ENCODE data around the gene NDC1.
"Not testable (repeated sequence)": the region's sequence is repeated elsewhere in the genome, so short reads cannot be mapped to it uniquely, and the experiment has no call there.

The NDC1 gene

DNA sequence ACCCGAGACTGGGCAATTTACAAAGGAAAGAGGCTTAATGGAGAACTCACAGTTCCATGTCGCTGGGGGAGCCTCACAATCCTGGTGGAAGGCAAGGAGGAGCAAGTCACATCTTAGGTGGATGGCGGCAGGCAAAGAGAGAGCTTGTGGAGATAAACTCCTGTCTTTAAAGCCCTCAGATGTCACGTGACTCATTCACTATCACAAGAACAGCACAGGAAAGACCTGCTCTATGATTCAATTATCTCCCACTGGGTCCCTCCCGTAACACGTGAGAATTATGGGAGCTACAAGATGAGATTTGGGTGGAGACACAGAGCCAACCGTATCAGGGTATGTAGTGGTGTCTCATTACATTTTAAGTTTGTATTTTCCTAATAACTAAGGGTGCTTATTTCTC lies 77.6 kb downstream of the NDC1 start:
- not testable (repeated sequence) for DNase-seq

DNA sequence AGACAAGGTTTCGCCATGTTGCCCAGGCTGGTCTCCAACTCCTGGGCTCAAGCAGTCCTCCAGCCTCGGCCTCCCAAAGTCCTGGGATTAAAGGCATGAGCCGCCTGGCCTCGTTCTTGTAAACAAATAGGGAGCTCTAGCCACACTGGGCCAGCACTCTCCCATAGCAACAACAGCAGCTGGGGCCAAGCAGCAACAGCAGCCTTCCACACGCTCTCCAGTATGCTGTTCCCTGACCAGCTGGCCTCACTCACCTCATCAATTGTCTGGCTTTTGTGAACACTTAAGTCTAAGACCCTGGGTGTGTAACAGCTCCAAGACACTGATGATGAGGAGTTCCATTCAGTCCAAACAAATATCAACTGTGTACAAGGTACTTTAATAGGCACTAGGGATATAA lies 82.2 kb downstream of the NDC1 start:
- no peak for DNase-seq

DNA sequence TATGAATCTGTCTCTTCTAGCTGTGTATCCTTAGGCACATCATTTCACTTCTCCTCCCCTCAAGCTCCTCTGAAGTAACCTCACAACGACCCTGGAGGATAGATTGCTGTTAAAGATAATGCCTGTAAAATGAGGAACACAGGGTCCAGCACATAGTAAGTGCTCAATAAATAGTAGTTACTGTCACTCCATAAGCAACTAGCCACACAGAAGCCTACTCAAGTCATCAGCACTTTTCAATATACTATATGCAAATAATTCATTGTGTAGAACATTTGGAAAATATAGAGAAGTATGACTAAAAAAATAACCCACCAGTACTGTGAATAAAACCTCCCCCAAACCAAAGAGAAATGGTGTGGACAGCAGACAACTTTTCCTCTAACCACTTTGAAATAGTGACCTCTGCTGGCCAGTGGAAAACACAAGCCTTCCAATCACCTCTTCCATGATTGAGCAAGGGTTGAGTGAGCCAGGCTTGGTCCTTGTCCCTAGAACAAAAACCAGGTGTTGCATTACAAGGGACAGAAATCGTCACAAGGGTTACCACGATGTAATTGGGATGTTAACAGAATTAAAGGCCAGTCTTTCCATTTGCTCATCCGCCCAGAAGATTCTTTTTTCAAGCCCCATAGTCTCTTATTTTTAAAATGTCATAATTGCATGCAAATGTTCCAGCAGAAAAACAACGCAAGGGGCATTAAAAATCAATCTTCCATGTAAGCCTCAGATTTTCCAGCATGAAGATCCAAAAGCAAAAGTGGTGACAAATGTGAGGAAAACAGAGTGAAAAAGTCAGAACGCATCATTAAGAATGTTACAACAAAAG lies 83.4 kb downstream of the NDC1 start:
- peak; percentile 7 for DNase-seq

DNA sequence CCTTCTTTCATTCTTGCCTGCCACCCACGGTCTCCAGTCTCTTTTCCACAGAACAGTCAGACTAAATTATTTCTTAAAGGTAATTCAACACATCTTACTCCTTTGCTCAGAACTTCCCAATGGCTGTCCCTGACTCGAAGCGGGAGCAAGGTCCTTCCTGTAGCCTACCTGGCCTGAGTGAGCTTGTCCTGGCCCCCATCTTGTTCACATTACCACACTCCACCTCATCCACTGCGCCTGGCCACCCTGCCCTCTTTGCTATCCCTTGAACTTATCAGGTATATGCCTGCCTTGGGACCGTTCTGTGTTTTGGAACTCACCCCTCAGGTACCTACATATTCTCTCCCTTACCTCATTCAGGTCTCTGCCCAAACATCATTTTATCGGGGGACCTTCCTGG lies 85.8 kb downstream of the NDC1 start:
- no peak for DNase-seq

DNA sequence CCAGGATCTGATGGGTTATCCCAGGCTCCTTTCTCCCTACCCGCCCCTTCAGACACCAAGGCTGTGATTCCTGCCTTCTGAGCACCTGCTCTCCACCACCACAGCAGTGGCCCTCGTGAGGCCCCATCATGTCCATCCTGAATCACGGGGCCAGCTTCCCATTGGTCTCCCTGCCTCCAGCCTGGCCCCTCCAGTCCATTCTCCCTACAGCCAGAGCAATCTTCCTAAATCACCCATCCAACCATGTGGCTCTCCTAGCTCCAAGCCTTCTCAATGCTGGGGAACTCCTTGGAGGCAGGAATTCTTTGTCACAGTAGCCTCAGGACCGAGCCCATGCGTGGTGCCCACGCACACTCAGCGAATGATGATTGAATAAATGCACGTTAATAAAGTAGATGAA lies 90.3 kb downstream of the NDC1 start:
- no peak for DNase-seq

DNA sequence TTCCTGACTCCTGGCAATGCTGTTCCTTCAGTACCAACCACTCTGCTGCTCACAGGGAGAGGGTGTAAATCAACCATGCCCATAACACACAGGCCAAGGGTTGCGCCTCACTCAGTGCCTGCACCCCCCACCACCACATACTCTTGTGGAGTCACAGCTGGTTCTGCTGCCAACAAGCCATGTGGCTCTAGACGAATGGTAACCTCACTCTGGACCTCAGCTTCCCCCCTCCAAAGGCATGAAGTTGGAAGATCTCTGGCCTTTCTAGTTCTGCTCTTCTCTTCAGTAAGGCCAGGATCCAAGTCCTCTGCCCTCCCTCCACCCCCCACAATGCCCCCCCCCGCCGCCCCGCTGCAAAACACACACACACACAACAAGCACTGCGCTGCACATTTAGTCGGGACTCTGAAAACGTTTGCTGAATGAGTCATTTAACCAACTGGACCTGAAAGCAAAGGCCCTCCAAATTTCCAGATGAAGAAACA lies 97.4 kb downstream of the NDC1 start:
- DNase-seq: no peak

DNA sequence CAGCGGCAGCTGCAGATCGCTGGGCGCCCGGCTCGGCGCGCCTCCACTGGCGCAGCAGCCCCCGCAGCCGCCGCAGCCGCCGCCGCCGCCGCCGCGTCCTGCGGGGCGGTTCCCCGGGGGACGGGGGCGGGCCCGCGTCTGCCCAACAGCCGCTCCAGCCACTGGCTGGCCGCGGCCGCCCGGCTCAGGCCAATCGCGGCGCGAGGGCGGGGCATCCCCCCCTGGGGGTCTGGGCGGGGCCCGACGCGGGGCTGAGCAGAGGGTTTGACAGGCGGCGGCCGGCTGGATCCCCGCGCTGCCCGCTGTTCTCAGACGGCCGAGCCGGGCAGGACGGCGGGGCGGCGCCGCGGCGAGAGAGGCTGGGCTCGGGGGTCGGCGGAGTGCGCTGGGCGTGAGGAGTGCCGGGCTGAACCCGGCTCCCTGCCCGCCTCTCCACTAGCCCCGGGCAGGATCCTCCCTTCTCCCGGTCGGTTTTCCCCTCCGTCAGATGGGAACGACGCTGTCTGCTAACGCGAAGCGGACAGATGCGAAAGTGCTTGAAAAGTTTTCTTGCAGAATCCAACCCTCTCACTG lies 98.9 kb downstream of the NDC1 start, which contains the start of gene GLIS1:
TSS of gene GLIS1 (minus strand) at position 56 of the 573 bp plus-strand sequence. CDS start 1,100 bp downstream, outside the sequence.
- DNase-seq: peak; percentile 25

DNA sequence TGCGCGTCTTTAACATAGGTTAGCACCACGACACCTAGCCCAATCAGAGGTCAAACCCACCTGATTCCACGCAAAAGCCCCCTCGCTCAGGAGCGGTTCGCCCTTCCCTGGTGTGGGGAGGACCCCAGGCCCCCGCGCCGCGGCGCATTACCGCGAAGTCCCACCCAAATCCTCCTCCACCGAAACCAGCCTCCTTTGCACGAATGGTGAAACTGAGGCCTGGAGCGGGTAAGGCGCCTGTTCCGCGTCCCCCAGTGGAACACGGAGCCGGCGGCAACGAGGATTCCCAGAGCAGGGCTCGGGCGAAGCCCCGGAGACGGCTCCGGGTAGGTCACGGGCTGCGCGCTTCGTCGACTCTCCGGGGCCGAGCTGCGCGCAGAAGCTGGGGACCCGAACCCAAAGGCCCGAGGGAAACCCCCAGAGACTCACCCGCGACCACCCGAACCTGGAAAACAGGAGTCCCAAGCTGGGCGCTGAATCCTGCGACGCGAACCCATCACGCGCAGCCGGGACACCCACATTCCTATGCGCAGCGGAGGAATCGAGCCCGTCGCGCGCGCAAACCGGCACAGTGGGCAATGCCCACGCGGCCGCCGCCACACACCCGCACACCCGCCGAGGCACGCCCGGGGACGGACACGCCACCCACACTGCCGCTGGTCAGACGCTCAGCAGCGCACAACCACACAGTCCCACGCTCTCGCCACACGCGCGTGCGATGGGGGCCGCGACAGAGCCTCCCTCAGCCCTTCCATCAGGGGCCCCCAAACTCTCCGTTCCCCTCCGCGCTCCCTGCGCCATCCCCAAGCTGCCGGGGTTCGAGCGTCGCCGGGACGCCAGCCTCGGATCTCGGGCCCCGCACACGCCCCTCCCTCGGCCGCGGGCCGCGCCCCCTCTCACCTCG lies 99.6 kb downstream of the NDC1 start:
- DNase-seq: no peak

DNA sequence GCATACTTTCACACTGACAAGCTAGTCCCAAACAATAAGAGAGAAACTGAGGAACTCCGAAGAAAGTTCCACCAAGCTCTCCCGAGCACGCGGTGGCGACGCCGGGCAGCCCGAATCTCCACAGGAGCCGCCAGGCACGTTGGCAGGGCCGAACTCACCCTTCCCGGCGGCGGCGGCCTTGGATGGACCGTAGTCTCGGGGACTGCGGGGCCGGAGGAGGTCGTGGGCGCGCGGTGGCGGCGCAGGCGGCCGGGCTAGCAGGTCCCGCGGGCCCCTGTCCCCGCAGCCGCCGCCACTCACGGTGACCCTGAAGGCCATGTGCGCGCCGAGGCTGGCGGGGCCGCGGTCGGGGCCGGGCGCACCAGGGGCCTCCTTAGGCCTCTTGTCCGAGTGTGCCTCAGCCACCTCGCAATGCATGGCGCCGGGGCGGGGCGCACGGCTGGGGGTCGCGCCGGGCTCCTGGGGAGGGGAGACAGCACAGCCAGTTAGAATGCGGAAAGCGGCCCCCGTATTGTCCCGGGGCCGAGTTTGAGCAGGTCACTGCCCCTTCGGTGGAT lies 100.4 kb downstream of the NDC1 start:
- no peak for DNase-seq

DNA sequence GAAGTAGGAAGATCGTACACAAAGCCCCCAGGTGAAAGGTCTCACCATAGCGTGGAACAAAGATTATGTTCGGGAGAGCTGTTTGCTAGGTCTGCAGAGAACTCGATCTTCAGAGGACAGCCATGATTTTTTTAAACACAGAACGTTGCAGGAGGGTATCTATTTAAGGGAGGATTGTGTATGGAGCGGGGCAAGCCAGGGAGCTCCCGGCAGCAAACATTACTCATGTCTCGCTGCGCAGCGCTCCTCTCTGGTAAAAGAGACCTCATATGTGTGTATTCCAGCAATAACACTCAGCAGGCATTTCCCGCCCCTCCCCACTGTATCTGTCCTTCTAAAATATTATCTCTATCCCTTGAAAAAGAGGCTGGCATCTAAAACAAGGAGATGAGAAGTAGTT lies 101.8 kb downstream of the NDC1 start:
- no peak for DNase-seq

DNA sequence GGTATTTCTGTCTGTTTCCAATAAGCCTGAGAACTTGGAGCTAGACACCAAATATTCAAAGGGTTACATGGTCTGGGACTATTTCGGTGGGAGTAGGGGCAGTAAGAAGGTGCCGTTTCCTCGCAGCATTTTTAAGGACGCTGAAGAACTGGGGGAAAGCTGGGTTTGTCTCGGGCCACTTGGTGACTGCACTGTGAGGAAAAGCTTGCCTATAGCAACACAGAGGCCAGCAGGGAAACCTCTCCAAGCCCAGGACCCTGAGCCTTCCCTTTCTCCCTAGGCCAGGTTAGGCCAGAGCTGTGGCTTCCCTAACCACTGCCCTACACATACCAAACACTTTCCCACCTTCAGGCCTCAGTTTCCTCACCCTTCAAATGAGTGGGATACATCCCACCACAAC lies 102.4 kb downstream of the NDC1 start:
- DNase-seq: no peak

DNA sequence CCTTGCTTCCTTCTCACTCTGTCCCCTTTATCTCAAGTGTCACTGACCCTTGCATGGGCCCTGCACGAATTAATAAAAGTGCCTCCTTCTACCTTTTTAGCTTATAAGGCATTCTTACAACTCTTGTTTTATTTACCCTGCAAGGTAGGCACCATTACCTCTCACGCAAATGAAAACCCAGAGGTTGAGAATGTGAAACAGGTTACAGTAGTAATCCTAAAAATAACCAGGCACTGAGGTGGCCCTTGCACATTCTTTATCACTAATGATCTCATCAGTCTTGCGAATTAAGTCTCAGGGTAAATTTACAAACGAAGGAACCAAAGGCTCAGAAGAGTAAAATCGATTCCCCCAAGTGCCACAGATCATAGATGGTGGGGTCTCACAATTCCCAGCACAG lies 102.8 kb downstream of the NDC1 start:
- no peak for DNase-seq

DNA sequence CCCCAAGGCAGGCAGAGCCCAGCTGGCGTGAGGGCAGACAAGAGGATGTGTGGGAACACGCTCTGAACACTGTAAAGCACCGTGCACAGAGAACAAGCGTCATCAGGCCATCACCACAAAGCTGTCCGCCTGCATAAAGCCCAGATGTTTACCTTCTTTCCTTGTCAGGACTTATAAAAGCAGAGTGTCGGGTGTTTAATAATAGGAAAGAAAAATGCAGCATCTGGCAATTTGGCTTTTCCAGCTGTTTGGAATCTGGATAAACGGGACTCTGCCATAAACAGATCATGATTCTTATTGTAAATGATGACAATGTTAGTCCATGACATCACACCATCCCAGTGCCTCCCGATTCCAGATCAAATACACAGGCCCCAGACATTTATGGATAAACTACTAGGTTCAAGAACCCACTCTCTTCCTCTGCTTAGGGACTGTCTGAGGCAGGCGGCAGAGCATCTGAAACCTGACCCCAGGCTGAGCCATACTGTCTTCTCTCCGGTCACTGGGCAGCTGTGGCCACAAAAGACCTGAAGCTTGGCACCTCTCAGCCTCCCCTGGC lies 103.4 kb downstream of the NDC1 start:
- DNase-seq: peak; percentile 25

DNA sequence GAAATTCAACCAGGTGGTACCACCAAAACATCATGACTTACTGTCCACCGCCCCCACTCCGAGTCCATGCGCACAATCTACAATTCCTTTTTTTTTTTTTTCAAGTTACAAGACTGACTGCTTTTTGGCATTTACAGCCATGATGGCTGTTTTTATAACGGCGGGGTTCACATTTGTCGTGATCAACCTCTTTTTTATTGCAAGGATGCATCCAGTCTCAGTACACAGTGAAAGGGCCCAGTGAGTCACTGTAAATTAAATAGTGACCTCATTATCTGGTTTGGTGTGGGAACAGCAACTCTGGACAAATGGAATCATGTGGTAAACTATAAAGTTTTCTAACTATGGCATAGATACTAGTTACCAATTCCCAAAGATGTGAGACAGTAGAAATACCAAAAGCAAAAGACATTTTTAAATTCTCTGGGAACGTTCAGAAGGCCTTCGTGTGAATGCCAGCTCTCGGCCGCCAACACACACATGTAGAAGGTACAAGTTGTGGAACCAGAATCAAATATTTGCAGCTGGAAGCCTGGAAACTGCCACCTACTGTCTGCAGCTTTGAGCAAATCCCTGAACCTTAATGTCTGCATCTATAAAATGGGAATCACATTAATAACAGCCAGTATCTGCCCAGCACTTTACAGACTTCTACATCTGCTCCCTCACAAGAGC lies 104.0 kb downstream of the NDC1 start:
- no peak for DNase-seq

DNA sequence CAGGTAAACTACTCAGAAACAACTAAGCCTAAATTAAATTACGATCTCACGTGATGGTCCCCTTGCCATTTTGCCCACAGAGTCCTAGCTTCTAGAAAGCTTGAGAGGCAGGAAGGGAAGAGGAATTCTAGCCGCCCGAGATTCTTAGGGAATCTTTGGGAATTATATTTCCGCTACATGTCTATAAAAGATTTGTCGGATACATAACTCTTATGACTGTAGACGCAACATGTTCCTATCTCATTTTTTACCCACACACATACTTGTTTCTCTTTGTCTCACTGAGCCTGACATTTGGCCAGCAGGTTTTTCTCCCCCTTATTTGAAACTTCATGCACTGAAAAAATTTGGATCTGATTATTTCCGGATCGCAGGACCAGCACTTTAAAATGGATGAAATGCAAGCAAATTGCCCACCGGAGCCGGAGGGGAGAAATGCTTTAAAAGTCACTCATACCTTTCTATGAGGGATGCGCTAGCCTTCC lies 104.6 kb downstream of the NDC1 start:
- DNase-seq: no peak

DNA sequence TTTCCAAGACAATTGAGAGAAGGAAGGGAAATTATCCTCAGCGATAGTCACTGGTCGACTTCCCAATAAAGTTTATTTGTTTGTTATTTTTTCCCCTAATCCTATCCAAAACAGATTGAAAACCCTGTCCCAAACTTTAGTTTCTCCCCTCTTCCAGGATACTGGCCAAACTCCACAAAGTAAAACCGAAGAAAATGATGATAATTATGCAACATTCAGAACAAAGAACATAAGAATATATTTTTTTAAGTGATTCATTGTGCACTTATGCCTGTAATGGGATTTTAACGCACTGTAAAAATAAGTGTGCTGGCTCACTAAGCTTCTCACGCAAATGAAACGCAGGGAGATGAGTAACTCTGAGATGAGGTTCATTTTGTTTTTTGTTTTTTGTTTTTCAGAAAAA lies 105.2 kb downstream of the NDC1 start:
- no peak for DNase-seq

DNA sequence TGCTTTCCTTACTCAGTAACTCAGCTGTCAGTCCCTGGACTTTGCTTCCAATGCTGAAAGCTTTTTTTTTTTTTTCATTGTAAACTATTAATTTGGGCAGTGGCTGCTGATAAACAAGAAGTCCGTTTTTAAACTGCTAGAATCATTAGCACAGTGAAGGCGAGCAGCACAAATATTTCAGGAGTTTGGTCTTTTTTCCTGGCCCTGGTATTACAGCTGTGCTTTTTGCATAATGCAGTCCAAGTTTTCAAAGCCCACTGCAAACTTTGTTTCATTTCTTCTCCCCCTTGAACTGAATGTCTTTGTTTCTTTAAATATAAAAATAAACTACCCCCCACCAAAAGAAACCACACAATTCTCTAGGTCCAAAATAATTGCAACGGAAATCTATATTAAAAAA lies 105.7 kb downstream of the NDC1 start:
- no peak for DNase-seq

DNA sequence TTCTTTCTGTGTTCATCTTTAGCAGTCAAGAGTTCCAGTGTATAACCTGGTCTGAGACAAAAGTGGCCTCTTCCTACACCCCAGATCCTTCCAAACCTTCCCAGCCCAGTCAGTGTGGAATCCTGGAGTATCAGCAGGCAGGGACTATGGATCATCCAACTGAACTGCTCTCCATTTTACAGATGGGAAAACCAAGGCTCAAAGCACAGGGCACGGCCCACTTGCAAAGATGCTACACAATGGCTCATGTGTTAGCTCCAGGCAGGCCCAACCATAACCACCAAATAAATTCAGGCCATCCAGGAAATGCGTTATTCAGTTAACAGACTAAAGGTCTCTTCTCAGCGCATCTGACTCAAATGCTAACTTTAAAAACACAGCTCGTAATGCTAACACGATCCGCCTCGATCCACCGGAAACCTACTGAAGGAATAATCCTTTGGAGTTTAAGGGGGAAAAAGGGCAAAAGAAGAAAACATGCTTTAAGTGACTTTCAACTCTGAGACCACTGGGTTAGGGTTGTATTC lies 106.3 kb downstream of the NDC1 start:
- no peak for DNase-seq

DNA sequence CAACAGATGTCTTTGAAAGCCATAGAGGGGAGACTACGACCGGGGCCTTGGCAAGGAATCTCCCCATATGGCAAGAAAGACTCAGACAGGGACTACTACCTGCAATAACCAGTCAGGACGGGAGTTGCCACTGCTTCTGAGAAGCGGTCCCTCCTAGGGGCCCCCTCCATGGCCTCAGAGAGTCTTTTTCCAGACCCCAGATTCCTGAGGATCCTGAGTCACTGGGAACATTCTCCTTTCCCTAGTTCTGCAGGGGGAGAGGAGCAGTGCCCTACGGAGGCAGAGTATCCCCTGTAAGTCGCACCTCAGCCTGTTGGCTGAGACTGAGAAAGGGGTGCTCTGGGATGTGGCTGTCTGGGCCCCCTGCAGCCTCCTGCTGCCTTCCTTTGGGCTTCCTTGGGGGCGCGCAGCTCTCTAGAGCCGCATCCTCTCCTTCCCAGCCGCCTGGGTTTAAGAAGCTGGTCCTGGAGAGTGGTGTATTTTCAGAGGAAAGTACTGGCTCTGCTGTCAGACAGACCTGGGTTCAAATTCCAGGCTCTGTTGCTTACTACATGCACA lies 107.0 kb downstream of the NDC1 start:
- DNase-seq: no peak

DNA sequence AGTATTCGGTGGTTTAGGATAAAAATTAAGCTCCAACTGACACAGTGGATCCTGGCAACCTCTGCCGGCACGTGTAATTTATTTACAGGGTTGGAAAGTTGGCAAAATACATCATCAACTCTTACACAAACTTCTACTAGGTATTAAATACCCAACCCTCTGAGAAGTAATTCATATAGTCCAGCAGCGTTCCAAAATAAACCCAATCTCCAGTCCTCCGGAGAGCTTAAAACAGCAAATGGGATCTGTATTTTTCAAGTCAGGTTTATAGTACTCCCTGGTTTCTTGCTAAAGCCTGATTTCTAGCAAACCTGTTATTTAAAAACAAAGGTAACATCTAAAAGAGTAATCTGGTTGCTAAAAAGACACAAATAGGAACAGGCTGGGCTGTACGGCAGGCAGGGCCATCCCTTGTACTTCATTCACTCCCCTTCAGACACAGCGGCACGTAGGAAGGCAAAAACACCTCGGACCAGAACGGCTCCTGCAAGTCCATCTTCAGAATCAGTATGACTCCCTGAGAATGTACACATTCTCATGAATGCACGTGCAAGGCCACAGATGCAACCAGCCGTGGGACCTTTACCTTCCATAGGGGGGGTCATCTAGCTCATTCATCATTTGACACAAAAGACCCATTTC lies 107.8 kb downstream of the NDC1 start:
- DNase-seq: no peak
